LNCaP clone FGC (cell line): ENCODE results near the gene BNIP3.
"Not testable (repeated sequence)": the region's sequence is repeated elsewhere in the genome, so short reads cannot be mapped to it uniquely, and the experiment has no call there.

Source experiments
- DNase-seq: peaks from one replicate; pipeline ENCODE4 v3.0.0-alpha.2; 2011; ENCODE audit warnings: low read depth
- H3K4me3 ChIP-seq: 2 replicates; pipeline ENCODE4 v1.5.1; 2011; ENCODE audit warnings: mild to moderate bottlenecking, low read depth, low read length, control low read depth
- CTCF ChIP-seq: IDR thresholded peaks from 2 replicates; pipeline ENCODE4 v1.5.1; 2012; ENCODE audit warnings: mild to moderate bottlenecking; ENCODE audit not compliant: control insufficient read depth, insufficient read depth; ENCODE audit errors: extremely low read depth

The BNIP3 gene

GRCh38 chr10:131955591-131956340 is 26.0 kb downstream of the BNIP3 start:
- DNase-seq = no peak
- no peak overlapping the region for H3K4me3 ChIP-seq
- no peak for TF ChIP-seq CTCF

GRCh38 chr10:131954356-131954965 is 27.3 kb downstream of the BNIP3 start:
- TF ChIP-seq CTCF = no peak
- DNase-seq = no peak
- H3K4me3 ChIP-seq = no peak overlapping the region

GRCh38 chr10:131949908-131950307 is 31.8 kb downstream of the BNIP3 start:
- DNase-seq, H3K4me3 ChIP-seq: not testable (repeated sequence)

- no peak for DNase-seq
- no peak overlapping the region for H3K4me3 ChIP-seq
- no peak for TF ChIP-seq CTCF
Measured at GRCh38 chr10:131949041-131949862, 32.5 kb downstream of the BNIP3 start.

GRCh38 chr10:131948501-131948900 is 33.2 kb downstream of the BNIP3 start:
- H3K4me3 ChIP-seq = no peak overlapping the region
- no peak for TF ChIP-seq CTCF
- no peak for DNase-seq

GRCh38 chr10:131947631-131948347 is 33.9 kb downstream of the BNIP3 start:
- no peak for TF ChIP-seq CTCF
- no peak for DNase-seq
- no peak overlapping the region for H3K4me3 ChIP-seq

GRCh38 chr10:131946880-131947279 is 34.8 kb downstream of the BNIP3 start:
- DNase-seq = no peak
- no peak for TF ChIP-seq CTCF
- no peak overlapping the region for H3K4me3 ChIP-seq
